H9 (cell line): ENCODE measurements around the gene DAAM1. TPM values are rescaled to one million over a fixed set of nuclear protein-coding genes. Genes with fewer than 3 reads are reported as not detected.

ENCODE experiments used
- DNase-seq: peaks from one replicate; pipeline ENCODE4 v3.0.0-alpha.2; 2017
- H2AFZ ChIP-seq: one replicate; pipeline ENCODE4 v1.6.1; 2013; ENCODE audit warnings: mild to moderate bottlenecking, low read length, control low read depth, moderate library complexity
- H2AK5ac ChIP-seq: 2 replicates; pipeline ENCODE4 v1.6.1; 2013; ENCODE audit warnings: low read length, control low read depth, mixed read lengths; ENCODE audit not compliant: insufficient read length
- H2BK120ac ChIP-seq: one replicate; pipeline ENCODE4 v1.6.1; 2013; ENCODE audit warnings: low read depth, mild to moderate bottlenecking, low read length, control low read depth, inconsistent platforms; ENCODE audit not compliant: poor library complexity, severe bottlenecking
- H2BK12ac ChIP-seq: 2 replicates; pipeline ENCODE4 v1.6.1; 2013; ENCODE audit warnings: low read length, control low read depth, mixed read lengths, low read depth; ENCODE audit not compliant: insufficient read length
- H2BK15ac ChIP-seq: 2 replicates; pipeline ENCODE4 v1.6.1; 2013; ENCODE audit warnings: low read depth, low read length, control low read depth
- H2BK20ac ChIP-seq: one replicate; pipeline ENCODE4 v1.6.1; 2013; ENCODE audit warnings: low read depth, mild to moderate bottlenecking, low read length, control low read depth, inconsistent platforms; ENCODE audit not compliant: poor library complexity, severe bottlenecking
- H2BK5ac ChIP-seq: 2 replicates; pipeline ENCODE4 v1.6.1; 2013; ENCODE audit warnings: low read length, control low read depth, mixed read lengths; ENCODE audit not compliant: insufficient read length
- H3K14ac ChIP-seq: 2 replicates; pipeline ENCODE4 v1.6.1; 2013; ENCODE audit warnings: low read length, control low read depth; ENCODE audit not compliant: insufficient read depth
- H3K18ac ChIP-seq: 2 replicates; pipeline ENCODE4 v1.6.1; 2013; ENCODE audit warnings: low read depth, mild to moderate bottlenecking, mixed read lengths, low read length, control low read depth; ENCODE audit not compliant: insufficient read length
- H3K23ac ChIP-seq: 2 replicates; pipeline ENCODE4 v1.6.1; 2013; ENCODE audit warnings: low read length, control low read depth, mixed read lengths, low read depth; ENCODE audit not compliant: insufficient read length
- H3K23me2 ChIP-seq: 2 replicates; pipeline ENCODE4 v1.6.1; 2013; ENCODE audit warnings: low read depth, mild to moderate bottlenecking, mixed read lengths, low read length, control low read depth; ENCODE audit not compliant: insufficient read length, poor library complexity, severe bottlenecking
- H3K27ac ChIP-seq: 2 replicates; pipeline ENCODE4 v1.5.1; 2013; ENCODE audit warnings: low read length, control low read depth, mixed read lengths, low read depth; ENCODE audit not compliant: insufficient read length
- H3K27me3 ChIP-seq: 2 replicates; pipeline ENCODE4 v1.6.1; 2013; ENCODE audit warnings: low read length, control low read depth, inconsistent platforms; ENCODE audit not compliant: insufficient read depth
- H3K4ac ChIP-seq: 2 replicates; pipeline ENCODE4 v1.6.1; 2013; ENCODE audit warnings: low read depth, mild to moderate bottlenecking, control low read depth, inconsistent platforms, low read length, moderate library complexity
- H3K4me1 ChIP-seq: 2 replicates; pipeline ENCODE4 v1.6.1; 2013; ENCODE audit warnings: low read length, control low read depth, inconsistent platforms; ENCODE audit not compliant: insufficient read depth
- H3K4me2 ChIP-seq: 2 replicates; pipeline ENCODE4 v1.6.1; 2013; ENCODE audit warnings: low read length, control low read depth, mixed read lengths; ENCODE audit not compliant: insufficient read length, insufficient read depth
- H3K56ac ChIP-seq: 2 replicates; pipeline ENCODE4 v1.6.1; 2013; ENCODE audit warnings: low read depth, mild to moderate bottlenecking, mixed read lengths, low read length, control low read depth; ENCODE audit not compliant: insufficient read length
- H3K79me1 ChIP-seq: 2 replicates; pipeline ENCODE4 v1.6.1; 2013; ENCODE audit warnings: low read depth, mild to moderate bottlenecking, moderate library complexity, low read length, control low read depth, inconsistent platforms; ENCODE audit not compliant: insufficient read depth, poor library complexity, severe bottlenecking
- H3K79me2 ChIP-seq: 2 replicates; pipeline ENCODE4 v1.6.1; 2013; ENCODE audit warnings: low read length, control low read depth, inconsistent platforms; ENCODE audit not compliant: insufficient read depth
- H3K9ac ChIP-seq: 2 replicates; pipeline ENCODE4 v1.6.1; 2013; ENCODE audit warnings: low read length, control low read depth, mixed read lengths; ENCODE audit not compliant: insufficient read length; ENCODE audit errors: extremely low read depth
- H3K9me3 ChIP-seq: one replicate; pipeline ENCODE4 v1.6.1; 2013; ENCODE audit warnings: low read depth, low read length, inconsistent platforms; ENCODE audit not compliant: control insufficient read depth
- H3T11ph ChIP-seq: one replicate; pipeline ENCODE4 v1.6.1; 2013; ENCODE audit warnings: mild to moderate bottlenecking, low read length, control low read depth, inconsistent platforms
- H4K20me1 ChIP-seq: one replicate; pipeline ENCODE4 v1.6.1; 2013; ENCODE audit not compliant: control insufficient read depth, insufficient read length, insufficient read depth
- H4K5ac ChIP-seq: 2 replicates; pipeline ENCODE4 v1.6.1; 2013; ENCODE audit warnings: low read depth, mild to moderate bottlenecking, mixed read lengths, low read length, control low read depth; ENCODE audit not compliant: insufficient read length
- H4K8ac ChIP-seq: replicated peaks from 2 replicates; pipeline ENCODE4 v1.6.1; 2013; ENCODE audit warnings: low read length, control low read depth, mixed read lengths, low read depth; ENCODE audit not compliant: insufficient read length
- H4K91ac ChIP-seq: 2 replicates; pipeline ENCODE4 v1.6.1; 2013; ENCODE audit warnings: low read depth, mild to moderate bottlenecking, moderate library complexity, mixed read lengths, low read length, control low read depth; ENCODE audit not compliant: insufficient read length
- H3K27ac Mint-ChIP-seq, 3 experiments: 2 replicates in 2 of 3; 3 replicates in 1 of 3; pipeline ENCODE4 v1.8.0; 2020 to 2021; ENCODE audit warnings: mixed read lengths in 3 of 3, mild to moderate bottlenecking in 1 of 3, moderate library complexity in 1 of 3
- H3K27me3 Mint-ChIP-seq: 2 replicates; pipeline ENCODE4 v1.8.0; 2021; ENCODE audit warnings: low read depth, mild to moderate bottlenecking, moderate library complexity, mixed read lengths
- H3K36me3 Mint-ChIP-seq, 3 experiments: 2 replicates in 2 of 3; 3 replicates in 1 of 3; pipeline ENCODE4 v1.8.0; 2020 to 2021; ENCODE audit warnings: low read depth in 3 of 3, mixed read lengths in 3 of 3; ENCODE audit not compliant: insufficient read depth in 1 of 3
- H3K4me1 Mint-ChIP-seq, 2 experiments: 2 replicates each; pipeline ENCODE4 v1.8.0; 2020; ENCODE audit warnings: mixed read lengths in 2 of 2
- H3K4me3 Mint-ChIP-seq, 2 experiments: 2 replicates in 1 of 2; 3 replicates in 1 of 2; pipeline ENCODE4 v1.8.0; 2020 to 2021; ENCODE audit warnings: mild to moderate bottlenecking in 2 of 2, mixed read lengths in 2 of 2, moderate library complexity in 1 of 2
- H3K9me3 Mint-ChIP-seq, 2 experiments: 2 replicates in 1 of 2; 3 replicates in 1 of 2; pipeline ENCODE4 v1.8.0; 2020; ENCODE audit warnings: mild to moderate bottlenecking in 2 of 2, mixed read lengths in 2 of 2, moderate library complexity in 1 of 2
- WGBS: extraction: QIAGEN DNeasy Blood & Tissue Kit; methylation state at CpG from one replicate; pipeline ENCODE4 v1.1.7; 2013; ENCODE audit warnings: missing lambda C conversion rate, low lambda C conversion rate, mixed read lengths; ENCODE audit not compliant: insufficient read length; ENCODE audit errors: extremely low coverage; 5-methylcytosine and 5-hydroxymethylcytosine counted together
- total RNA-seq: library from RNA; stranded (reverse); gene quantifications from 2 replicates; pipeline ENCODE4 v1.2.1, GENCODE V29; 2021
- TF ChIP-seq, protein P1 (sequence below): fragments of 200-600 bp; sonication (generic); conservative IDR thresholded peaks from 3 replicates; pipeline ENCODE4 v1.8.0; 2021; ENCODE audit warnings: antibody characterized with exemption, mild to moderate bottlenecking

Gene DAAM1
- total RNA-seq, 1 experiment from 2014 or later = 19.5 TPM

DNA sequence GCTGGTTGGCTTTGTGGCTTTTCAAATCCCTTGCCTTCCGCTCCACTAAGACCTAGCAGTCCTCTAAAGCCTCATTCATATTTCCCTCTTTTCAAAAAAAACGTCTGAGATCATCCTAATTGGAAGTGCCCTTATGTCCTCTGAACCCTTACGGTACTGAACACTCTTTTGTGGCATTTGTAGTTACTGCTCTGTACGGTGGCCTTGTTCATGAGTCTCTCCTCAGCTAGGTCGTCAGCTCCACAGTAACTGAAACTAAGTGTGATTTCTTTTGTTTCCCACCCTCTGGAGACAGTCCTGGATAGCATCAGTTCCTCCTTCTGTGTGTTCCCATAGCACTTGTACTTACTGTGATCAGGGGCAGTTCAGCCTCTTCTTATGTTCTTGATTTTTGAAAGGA lies 49.7 kb downstream of the DAAM1 start:
- Histone ChIP-seq H2BK15ac (no peak overlapping the region), H3K56ac (no peak overlapping the region), H2BK12ac (no peak overlapping the region), H2BK120ac (no peak overlapping the region), H3K9ac (no peak overlapping the region), H3K79me2 (no peaks in the 10 kb centered on the region), H3K4me1 (peaks cover 2% of the 10 kb centered on the region; the same call in 1 of the 2 replicates), H4K8ac (no peak overlapping the region), H3K23me2 (no peaks in the 10 kb centered on the region), H3K23ac (no peak overlapping the region), H3K4ac (no peak overlapping the region), H4K91ac (no peak overlapping the region), H2BK20ac (no peak overlapping the region), H4K5ac (no peak overlapping the region), H2AK5ac (no peak overlapping the region), H3K79me1 (no peaks in the 10 kb centered on the region), H3K14ac (no peak overlapping the region), H3K27ac (no peak overlapping the region), H3K27me3 (no peaks in the 10 kb centered on the region), H4K20me1 (no peaks in the 10 kb centered on the region), H3T11ph (no peak overlapping the region), H3K18ac (no peak overlapping the region), H2BK5ac (no peak overlapping the region), H3K9me3 (no peaks in the 10 kb centered on the region), H2AFZ (no peak overlapping the region), H3K4me2 (no peak overlapping the region)
- peak overlapping the region in 1 of 3 experiments; percentile 34; a peak in 3 of 7 replicates for H3K27ac Mint-ChIP-seq
- no peak for DNase-seq
- peaks cover 13 to 16% of the 10 kb centered on the region in 2 experiments for H3K4me1 Mint-ChIP-seq
- H3K9me3 Mint-ChIP-seq = 0 out of 5 replicates have a peak, but pooled peaks cover 0 to 2% of the 10 kb centered on the region in 2 experiments
- no peaks in the 10 kb centered on the region for H3K27me3 Mint-ChIP-seq
- no CpG with 5 or more reads among the region's 5 CpGs for WGBS
- TF ChIP-seq, protein P1, sequence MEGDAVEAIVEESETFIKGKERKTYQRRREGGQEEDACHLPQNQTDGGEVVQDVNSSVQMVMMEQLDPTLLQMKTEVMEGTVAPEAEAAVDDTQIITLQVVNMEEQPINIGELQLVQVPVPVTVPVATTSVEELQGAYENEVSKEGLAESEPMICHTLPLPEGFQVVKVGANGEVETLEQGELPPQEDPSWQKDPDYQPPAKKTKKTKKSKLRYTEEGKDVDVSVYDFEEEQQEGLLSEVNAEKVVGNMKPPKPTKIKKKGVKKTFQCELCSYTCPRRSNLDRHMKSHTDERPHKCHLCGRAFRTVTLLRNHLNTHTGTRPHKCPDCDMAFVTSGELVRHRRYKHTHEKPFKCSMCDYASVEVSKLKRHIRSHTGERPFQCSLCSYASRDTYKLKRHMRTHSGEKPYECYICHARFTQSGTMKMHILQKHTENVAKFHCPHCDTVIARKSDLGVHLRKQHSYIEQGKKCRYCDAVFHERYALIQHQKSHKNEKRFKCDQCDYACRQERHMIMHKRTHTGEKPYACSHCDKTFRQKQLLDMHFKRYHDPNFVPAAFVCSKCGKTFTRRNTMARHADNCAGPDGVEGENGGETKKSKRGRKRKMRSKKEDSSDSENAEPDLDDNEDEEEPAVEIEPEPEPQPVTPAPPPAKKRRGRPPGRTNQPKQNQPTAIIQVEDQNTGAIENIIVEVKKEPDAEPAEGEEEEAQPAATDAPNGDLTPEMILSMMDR = no peak
- H3K4me3 Mint-ChIP-seq = no peak overlapping the region
- peaks cover 0 to 4% (median 3%) of the 10 kb centered on the region in 3 experiments; a peak in 2 of 7 replicates for H3K36me3 Mint-ChIP-seq
